Posterior cingulate gyrus (tissue), 11 donors: ENCODE data around the gene BCAS4.
"Not testable (repeated sequence)": the region's sequence is repeated elsewhere in the genome, so short reads cannot be mapped to it uniquely, and the experiment has no call there.

ENCODE experiments used
- DNase-seq, 10 donors: peaks; one replicate each; pipeline versions ENCODE4 v3.0.0 to v3.0.0-alpha.2; 2020 to 2021; ENCODE audit warnings: mixed read lengths in 3 of 10
- intact Hi-C: fragments of 100-400 bp; cut with DNase I; formaldehyde crosslinking; loops from one replicate; pipeline ENCODE4 v1.15.1; 2023

The BCAS4 gene

DNA sequence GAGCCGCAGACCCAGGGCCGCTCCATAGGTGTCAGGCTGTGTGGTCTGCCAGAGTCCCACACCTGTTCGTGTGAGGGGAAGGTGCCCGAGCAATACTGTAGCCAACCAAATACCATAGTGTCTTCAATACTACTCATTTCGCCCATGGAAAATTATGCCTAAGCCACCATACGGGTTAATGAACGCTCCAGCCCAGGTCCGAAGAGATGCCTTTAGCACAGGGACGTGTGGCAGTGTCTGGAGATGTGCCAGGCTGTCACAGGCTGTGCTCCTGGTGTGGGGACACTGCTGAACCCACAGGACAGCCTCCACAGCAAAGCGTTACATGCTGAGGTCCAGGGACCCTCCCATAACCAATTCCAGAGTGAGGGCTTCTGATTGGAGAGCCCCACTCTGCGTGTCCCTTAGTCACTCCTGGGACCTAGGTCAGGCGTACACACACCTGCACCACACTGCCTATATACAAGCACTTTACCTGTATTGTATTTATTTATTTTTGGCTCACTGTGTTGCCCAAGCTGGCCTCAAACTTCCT is 25.2 kb upstream of the BCAS4 start:
- peak in 2 of 10 donors; percentile 18 to 28 for DNase-seq
- intact Hi-C loops: not testable (repeated sequence)

DNA sequence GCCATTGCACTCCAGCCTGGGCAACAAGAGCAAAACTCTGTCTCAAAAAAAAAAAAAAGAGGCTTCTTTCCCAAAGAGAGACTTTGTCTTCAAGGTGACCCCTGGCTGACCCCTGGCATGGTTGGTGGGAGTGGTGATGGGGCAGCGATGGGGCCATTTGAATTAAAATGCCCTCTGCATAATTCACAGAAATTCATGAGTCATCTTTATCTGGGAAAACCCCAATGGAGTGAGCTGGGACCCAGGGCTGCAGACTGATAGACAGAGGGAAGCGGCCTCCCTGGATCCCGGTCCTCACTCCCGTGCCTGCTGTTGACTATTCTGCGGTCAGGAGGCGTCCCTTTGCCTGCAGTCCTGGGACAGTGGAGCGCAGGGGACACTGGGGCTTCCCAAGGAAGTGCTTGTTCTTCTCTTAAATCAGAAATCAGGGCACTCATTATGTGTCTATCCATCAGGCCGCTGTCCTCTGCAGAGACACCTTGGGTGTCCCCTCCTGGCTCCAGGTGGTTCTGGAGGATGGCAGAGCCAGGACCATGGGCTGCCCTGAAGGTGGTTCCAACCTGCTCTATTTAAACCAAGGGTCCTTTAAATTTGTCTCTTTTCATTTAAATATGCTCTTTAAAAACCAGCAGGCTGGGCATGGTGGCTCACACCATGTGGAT is 23.3 kb upstream of the BCAS4 start:
- intact Hi-C loops: not testable (repeated sequence)
- DNase-seq: peak in 2 of 10 donors; percentile 26 to 48

DNA sequence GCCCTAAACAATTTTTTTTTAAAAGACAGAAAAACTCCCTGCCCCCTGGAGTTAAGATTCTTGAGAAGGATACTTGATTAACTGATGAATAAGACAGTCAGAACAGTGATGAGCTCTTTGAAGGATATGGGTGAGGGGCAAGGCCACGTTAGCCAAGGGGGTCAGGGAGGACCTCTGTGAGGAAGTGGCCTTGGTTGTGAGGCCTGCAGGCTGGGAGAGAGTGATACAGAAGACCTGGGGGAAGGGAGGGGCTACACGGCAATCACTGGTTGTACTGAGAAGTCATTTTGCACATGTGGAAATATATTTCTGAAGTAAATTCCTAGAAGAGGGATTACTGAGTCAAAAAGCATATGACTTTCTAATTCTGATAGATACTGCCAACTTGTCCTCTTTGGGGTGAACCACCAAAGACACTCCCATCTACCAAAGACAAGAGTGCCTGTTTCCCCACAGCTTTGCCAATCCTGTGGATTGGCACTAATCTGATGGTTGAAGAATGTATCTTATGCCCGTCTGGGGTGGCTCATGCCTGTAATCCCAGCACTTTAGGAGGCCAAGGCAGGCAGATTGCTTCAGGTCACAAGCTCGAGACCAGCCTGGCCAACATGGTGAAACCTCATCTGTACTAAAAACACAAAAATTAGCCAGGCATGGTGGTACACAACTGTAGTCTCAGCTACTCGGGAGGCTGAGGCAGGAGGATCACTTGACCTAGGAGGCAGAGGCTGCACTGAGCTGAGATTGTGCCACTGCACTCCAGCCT is 22.3 kb upstream of the BCAS4 start:
- intact Hi-C loops: no loop called here
- DNase-seq: no peak

DNA sequence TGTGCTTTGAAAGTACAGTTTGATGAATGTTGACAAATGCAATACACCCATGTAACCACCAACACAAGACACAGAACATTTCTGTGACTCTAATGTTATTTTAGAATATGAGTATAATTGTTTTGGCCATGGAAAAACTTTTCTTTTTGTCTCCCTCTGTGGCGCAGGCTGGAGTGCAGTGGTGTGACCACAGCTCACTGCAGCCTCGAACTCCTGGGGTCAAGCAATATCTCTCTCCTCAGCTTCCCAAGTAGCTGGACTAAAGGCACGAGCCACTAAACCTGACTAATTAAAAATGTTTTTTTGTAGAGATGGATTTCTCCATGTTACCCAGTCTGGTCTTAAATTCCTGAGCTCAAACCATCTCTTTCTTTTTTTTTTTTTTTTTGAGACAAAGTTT is 20.3 kb upstream of the BCAS4 start:
- intact Hi-C loops: no loop called here

DNA sequence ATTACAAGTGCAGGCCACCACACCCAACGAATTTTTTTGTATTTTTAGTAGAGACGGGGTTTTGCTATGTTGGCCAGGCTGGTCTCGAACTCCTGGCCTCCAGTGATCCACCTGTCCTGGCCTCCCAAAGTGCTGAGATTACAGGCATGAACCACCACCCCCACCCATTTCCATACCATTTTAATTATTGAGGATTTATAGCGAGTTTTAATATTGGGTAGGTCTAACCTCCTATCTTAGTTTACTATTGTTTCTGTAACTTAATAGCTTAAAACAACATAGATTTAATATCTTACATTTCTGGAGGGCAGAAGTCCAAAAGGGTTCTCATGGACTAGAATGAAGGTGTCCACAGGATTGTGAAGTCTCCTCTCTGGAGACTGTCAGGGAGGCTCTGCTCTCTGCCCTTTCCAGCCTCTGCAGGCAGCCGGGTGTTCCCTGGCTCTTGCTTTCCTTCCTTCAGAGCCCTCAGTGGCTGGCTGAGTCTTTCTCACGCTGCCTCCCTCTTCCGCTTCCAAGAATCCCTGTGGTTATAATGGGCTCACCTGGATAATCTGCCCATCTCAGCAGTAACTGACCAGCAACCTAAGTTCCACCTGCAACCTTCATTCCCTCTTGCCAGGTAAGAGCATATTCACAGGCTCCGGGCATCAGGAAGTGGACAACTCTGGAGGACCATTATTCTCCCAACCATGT is 18.6 kb upstream of the BCAS4 start:
- DNase-seq: peak in 2 of 10 donors; percentile 15 to 23
- intact Hi-C loops: no loop called here

More for the DNA sequence above, 20.3 kb upstream of the BCAS4 start:
- DNase-seq: no peak

DNA sequence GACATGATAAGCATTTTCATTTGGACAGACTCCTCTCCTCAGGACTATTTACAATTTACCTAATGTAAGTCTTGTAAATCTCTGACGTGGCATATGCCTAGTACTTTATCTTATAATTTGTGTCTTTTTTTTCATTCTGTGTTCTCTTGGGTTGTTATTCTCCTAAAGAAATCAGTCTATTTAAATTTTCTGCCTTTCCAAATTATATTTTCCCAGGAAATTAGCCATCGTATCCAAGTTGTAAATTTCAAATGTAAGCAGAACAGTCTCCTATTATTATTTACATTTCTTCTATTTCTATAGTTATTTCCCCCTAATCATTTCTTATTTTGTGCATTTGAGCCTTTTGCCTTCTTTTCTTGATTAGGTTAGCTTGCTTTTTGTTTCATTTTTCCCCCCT is 17.5 kb upstream of the BCAS4 start:
- intact Hi-C loops: no loop called here
- no peak for DNase-seq

DNA sequence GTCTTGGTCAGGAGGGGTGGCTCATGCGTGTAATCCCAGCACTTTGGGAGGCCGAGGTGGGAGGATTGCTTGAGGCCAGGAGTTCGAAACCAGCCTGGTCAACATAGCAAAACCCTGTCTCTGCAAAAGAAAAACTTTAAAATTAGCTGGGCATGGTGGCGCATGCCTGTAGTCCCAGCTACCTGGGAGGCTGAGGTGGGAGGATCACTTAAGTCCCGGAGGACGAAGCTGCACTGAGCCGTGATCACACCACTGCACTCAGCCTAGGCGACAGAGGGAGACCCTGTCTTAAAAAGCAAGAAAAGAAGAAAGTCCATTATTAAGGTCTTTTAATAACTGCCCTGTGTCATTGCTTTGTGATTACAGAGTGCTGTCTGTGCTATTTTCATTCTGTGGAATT is 15.9 kb upstream of the BCAS4 start:
- peak in 3 of 10 donors; percentile 14 to 36 (median 21) for DNase-seq
- intact Hi-C loops: not testable (repeated sequence)

DNA sequence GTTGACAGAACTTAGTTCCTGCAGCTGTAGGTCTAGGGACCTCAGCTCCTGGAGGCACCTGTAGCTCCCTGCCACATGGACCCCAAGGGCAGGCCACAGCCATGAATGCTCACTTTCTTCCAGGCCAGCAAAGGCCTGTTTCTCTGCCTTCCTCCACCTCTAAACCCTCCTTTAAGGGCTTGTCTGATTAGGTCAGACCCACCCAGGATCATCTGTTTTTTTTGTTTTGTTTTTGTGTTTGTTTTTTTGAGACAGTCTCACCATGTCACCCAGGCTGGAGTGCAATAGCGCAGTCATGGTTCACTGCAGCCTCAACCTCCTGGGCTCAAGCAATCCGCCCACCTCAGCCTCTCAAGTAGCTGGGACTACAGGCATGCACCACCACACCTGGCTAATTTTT is 11.5 kb upstream of the BCAS4 start:
- intact Hi-C loops: no loop called here
- peak in 2 of 10 donors; percentile 32 to 35 for DNase-seq

DNA sequence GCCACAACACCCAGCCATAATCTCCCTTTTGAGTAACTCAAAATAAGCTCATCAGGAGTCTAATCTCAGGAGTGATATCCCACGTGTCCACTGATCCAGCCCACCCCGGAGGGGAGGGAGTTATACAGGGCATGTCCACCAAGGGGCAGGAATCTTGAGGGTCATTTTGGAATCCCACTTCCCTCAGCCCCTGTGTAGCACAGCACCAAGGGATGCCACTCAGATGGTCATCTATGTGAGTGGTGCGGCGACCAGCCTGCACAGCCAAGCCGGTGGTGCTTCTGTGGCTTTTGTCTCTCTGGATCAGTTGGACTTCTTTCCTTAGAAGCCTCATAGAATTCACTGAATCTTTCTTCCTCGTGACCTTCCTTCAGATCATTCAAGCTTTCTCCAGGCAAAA is 11.0 kb upstream of the BCAS4 start:
- intact Hi-C loops: no loop called here
- DNase-seq: peak in 2 of 10 donors; percentile 13 to 40

DNA sequence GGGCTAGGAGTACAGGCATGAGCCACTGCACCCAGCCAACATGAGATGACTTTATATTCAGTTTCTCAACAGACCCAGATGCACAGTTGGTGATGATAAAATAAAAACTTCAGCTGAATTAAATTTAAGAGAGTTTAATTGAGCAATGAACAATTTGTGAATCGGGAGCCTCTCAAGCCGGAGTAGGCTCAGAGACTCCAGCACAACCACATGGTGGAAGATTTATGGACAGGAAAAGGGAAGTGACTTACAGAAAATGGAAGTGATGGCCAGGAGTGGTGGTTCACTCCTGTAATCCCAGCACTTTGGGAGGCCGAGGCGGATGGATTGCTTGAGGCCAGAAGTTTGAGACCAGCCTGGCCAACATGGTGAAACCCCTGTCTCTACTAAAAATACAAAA is 10.4 kb upstream of the BCAS4 start:
- no peak for DNase-seq
- intact Hi-C loops: no loop called here

DNA sequence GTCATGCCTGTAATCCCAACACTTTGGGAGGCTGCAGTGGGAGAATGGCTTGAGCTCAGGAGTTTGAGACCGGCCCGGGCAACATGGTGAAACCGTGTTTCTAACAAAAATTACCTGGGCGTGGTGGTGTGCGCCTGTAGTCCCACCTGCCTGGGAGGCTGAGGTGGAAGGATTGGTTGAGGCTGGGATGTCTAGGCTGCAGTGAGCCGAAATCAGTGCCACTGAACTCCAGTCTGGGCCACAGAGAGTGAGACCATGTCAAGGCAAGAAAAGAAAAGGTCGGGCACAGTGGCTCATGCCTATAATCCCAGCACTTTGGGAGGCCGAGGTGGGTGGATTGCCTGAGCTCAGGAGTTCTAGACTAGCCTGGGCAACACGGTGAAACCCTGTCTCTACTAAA is 8.2 kb upstream of the BCAS4 start:
- peak in 3 of 10 donors; percentile 20 to 37 (median 22) for DNase-seq

DNA sequence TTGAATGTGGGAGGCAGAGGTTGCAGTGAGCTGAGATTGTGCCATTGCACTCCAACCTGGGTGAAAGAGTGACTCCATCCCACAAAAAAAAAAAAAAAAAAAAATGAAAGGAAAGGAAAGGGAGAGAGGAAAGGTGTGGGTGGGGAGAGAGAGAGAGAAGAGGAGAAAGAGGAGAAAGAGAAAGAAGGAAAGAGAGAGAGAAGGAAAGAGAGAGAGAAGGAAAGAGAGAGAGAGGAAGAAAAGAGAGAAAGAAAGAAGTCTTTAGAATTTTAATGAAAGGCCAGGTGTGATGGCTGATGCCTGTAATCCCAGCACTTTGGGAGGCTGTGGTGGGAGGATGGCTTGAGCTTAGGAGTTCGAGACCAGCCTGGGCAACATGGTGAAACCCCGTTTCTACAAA is 7.7 kb upstream of the BCAS4 start:
- intact Hi-C loops: no loop called here
- DNase-seq: peak in 1 of 10 donors; percentile 26

More for the DNA sequence above, 8.2 kb upstream of the BCAS4 start:
- intact Hi-C loops: no loop called here

DNA sequence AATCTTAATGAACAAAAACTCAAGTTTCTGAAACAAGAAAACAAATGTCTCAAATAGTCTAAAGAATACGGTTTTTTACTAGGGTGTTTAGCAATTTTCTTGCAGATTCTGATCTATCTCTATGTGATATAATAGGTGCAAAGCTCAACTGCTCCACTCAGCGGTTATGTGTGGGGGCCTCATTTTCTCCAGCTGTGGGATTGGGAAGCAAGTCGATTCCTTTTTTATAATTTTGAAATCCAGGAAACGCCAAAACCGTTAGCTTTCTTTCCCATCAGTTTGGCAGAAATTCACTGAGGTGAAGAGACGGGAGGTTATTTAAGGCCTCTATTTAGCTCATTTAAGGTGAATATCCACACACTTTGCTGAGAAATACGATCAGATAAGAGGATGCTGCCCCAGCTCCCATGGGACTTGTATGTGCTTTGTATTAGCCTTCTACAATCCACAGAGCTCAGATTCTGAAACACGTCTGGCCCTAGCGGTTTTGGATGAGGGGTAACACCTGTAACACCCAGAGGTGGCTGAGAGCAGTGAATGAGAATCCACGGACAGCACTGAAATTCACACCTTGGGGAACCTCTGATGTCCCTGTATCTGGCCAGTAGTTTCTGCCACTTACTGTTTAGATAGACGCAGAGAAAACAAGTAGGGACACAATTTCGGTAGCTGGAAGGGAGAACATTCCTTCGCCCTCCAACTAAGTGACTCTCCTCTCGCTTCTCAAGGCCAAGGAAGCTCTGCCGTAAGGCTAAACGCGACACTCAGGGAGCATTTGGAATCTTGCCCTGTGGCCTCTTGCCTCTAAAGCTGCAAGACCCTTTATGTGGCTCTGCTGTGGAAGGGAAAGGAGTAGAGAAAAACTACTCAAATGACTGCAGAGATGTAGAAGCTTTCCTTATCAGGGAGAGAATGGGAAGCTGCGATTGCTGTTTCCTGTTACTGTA is 6.5 kb upstream of the BCAS4 start:
- peak in 6 of 10 donors; percentile 24 to 85 (median 39) for DNase-seq
- intact Hi-C loops: no loop called here

DNA sequence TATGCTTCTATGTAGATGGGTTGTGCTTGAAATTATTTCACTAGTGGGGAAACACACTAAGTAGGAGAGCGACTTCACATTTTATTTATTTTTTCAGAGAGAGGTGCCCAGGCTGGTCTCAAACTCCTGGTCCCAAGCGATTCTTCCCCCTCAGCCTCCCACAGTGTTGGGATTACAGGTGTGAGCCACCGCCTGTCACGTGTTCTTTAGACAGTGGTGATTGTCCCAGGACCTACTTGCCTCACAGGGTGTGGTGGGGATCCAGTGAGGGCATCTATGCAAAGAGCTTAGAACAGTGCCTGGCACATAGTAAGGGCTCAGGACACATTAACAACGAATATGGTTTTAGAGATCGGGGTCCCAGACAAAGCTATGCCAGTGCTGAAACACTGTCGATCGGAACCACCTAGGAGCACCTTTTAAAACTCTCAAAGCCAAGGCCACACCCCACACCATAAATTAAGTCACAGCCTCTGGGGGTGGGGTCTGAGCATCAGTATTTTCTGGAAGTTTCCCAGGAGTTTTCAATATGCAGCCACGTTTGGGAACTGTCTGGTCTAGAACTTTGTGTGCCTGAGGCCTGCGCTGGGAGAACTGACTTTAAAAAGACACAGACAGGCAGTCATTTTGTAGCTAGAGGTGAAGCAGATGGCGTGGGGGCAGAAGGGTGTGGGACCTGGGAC is 4.8 kb upstream of the BCAS4 start:
- intact Hi-C loops: no loop called here
- peak in 2 of 10 donors; percentile 3 to 66 for DNase-seq

DNA sequence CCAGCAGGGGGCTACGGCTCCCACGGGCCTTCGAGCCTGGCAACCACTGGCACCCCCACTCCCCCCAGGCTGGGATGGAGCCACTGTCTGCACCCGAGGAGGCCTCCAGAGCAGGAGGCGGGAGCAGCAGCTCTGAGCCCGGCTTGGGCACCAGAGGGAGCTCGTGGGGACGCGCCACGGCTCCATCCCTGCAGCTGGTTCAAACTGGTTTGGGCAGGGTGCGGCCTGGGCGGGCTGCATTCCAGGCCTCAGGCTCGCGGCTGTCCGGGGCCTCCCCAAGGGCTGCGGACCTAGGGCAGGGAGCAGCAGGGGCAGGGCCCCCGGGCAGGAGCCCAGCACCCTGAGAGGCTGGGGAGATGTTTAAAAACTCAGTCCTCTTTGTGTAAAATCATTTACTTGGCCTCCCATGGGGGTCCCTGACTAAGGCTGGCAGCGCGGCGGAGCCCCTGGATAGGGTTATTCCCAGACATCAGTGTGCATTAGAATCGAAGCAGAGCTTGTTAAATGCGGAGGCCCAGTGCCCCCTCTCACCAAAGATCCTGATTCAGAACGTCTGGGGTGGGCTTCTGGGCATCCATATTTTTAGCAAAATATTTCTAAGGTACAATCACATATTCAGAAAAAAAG is 4.1 kb upstream of the BCAS4 start:
- intact Hi-C loops: no loop called here
- peak; percentile 73 to 98 (median 86) for DNase-seq

DNA sequence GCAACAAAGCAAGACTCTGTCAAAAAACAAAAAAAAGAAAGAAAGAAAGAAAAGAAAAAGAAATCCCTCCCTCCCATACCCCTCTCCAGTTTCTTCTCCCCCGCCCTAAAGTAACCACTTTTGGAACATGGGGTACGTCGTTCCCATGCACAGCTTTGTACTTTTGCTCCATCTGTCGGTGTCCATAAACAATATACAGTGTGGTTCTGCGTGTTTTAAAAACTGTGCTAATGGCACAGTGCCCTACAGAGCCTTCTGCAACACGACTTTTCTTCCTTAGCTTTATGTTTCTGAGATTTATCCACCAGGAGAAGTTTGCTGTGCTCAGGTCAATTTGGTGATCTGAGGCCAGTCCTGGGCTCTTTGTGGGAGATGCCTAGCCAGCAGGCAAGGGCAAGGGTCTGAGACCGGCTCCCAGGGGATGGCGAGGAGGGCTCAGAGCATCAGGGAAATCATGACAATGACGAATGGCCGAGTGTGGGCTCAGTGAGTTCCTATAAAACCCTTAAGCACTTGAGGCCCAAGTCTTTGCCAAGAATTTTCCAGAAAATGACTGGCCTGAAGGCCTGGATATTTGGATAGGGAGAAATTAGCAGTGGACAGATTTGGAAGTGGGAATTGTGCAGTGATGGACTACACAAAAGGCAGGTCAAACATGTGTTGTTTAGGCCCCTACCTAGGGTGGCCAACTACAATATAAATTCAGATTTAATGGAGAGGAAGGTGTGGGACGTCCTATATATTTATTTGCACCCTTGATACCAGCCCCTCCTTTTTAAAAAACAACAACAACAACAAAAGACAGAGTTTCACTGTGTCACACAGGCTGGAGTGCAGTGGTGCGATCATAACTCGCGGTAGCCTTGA is 1.9 kb upstream of the BCAS4 start:
- intact Hi-C loops: no loop called here
- DNase-seq: peak in 3 of 10 donors; percentile 9 to 24 (median 20)

DNA sequence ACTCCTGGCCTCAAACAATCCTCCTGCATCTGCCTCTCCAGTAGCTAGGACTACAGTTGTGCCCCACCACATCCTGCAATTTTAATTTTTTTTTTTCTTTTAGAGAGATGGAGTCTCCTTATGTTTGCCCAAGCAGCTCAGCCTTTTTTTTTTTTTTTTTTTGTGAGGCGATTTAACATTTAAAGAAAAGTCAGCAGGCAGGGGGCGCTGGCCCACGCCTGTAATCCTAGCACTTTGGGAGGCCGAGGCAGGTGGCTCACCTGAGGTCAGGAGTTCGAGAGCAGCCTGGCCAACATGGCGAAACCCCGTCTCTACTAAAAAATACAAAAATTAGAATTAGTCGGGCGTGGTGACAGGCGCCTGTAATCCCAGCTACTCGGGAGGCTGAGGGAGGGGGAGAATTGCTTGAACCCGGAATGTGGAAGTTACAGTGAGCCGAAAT is 1.3 kb upstream of the BCAS4 start:
- DNase-seq: peak in 3 of 10 donors; percentile 33 to 79 (median 60)
- intact Hi-C loops: loop anchor here (1.0 kb wide), 1 partner anchor 136 kb away; no protein-coding TSS in a partner anchor
